HCT116 (cell line): ENCODE data around the gene SHC2. TPM values are rescaled to one million over a fixed set of nuclear protein-coding genes. Genes with fewer than 3 reads are reported as not detected.

Source experiments
- ATAC-seq: fragments of 200-7000 bp; cut with Tn5 transposase; 2 replicates; pipeline ENCODE4 v1.9.1; 2020; ENCODE audit warnings: mild to moderate bottlenecking, moderate library complexity
- BruUV-seq: library from RNA; stranded (reverse); fragments of 400-500 nt; replicated peaks from 2 replicates; lab custom pipeline; 2021; lab: Mats Ljungman, UMichigan
- CTCF ChIA-PET: fragments of 300-600 bp; sonication (Branson Sonifier 250); formaldehyde crosslinking; loops from one replicate; lab custom pipeline; 2021; ENCODE audit warnings: antibody characterized with exemption; lab: Charles Lee
- POLR2A ChIA-PET: fragments of 300-600, 350-600 bp; sonication (Branson Sonifier 250); formaldehyde crosslinking; loops from one replicate; lab custom pipeline; 2021; ENCODE audit warnings: antibody characterized with exemption; lab: Charles Lee
- RAD21 ChIA-PET, 2 experiments: fragments of 300-600 bp; sonication (Branson Sonifier 250); formaldehyde crosslinking; loops; one replicate each; lab custom pipeline; 2023; ENCODE audit warnings: low total read pairs in 2 of 2; ENCODE audit not compliant: uncharacterized antibody in 2 of 2, unreplicated experiment in 2 of 2, low non-redundant PET in 1 of 2; lab: Charles Lee
- DNase-seq: peaks from one replicate; pipeline ENCODE4 v3.0.0-alpha.2; 2010; ENCODE audit warnings: low read depth, low spot score
- H2AFZ ChIP-seq: fragments of 200-600 bp; shearing (Covaris generic), sonication (generic); 2 replicates; pipeline ENCODE4 v1.6.1; 2017; ENCODE audit warnings: low read depth, mixed run types, mixed read lengths, antibody characterized with exemption, low read length; ENCODE audit not compliant: poor library complexity, severe bottlenecking
- H3K27ac ChIP-seq: 2 replicates; pipeline ENCODE4 v1.5.1; 2012; ENCODE audit warnings: low read depth, low read length
- H3K27me3 ChIP-seq: fragments of 200-600 bp; sonication (generic); 2 replicates; pipeline ENCODE4 v1.6.1; 2016; ENCODE audit warnings: mixed run types, low read length, mixed read lengths; ENCODE audit not compliant: insufficient read depth
- H3K36me3 ChIP-seq, 2 experiments: fragments of 200-500 bp in 1 of 2; fragments of 200-600 bp in 1 of 2; sonication (Bioruptor generic) in 1 of 2; sonication (generic) in 1 of 2; 2 replicates each; pipeline versions ENCODE4 v1.5.1 to v1.6.1; 2014 to 2016; ENCODE audit warnings: low read length in 2 of 2, inconsistent platforms in 1 of 2, mixed read lengths in 1 of 2, mixed run types in 1 of 2; ENCODE audit not compliant: insufficient read depth in 2 of 2, control insufficient read depth in 1 of 2
- H3K4me1 ChIP-seq, 2 experiments: fragments of 200-600 bp in 1 of 2; sonication (generic) in 1 of 2; 2 replicates each; pipeline versions ENCODE4 v1.5.1 to v1.6.1; 2012 to 2017; ENCODE audit warnings: low read length in 2 of 2, inconsistent platforms in 1 of 2, mild to moderate bottlenecking in 1 of 2, mixed read lengths in 1 of 2, mixed run types in 1 of 2, moderate library complexity in 1 of 2; ENCODE audit not compliant: insufficient read depth in 2 of 2, control insufficient read depth in 1 of 2
- H3K4me2 ChIP-seq: fragments of 200-600 bp; sonication (generic); 2 replicates; pipeline ENCODE4 v1.6.1; 2017; ENCODE audit warnings: mixed run types, low read length, mixed read lengths
- H3K4me3 ChIP-seq, 2 experiments: fragments of 200-600 bp in 1 of 2; sonication (generic) in 1 of 2; replicated peaks in 1 of 2; 2 replicates each; pipeline ENCODE4 v1.5.1; 2011 to 2016; ENCODE audit warnings: low read length in 2 of 2, control low read depth in 1 of 2, low read depth in 1 of 2, mild to moderate bottlenecking in 1 of 2, mixed read lengths in 1 of 2, mixed run types in 1 of 2
- H3K79me2 ChIP-seq: fragments of 200-600 bp; sonication (generic); 2 replicates; pipeline ENCODE4 v1.6.1; 2017; ENCODE audit warnings: mild to moderate bottlenecking, mixed run types, low read length, moderate library complexity, mixed read lengths; ENCODE audit not compliant: insufficient read depth
- H3K9ac ChIP-seq: fragments of 200-600 bp; sonication (generic); 2 replicates; pipeline ENCODE4 v1.6.1; 2016; ENCODE audit warnings: low read length, mixed read lengths
- H3K9me2 ChIP-seq: fragments of 200-600 bp; sonication (generic), shearing (Covaris generic); 2 replicates; pipeline ENCODE4 v1.6.1; 2017; ENCODE audit warnings: mixed run types, mild to moderate bottlenecking, moderate library complexity; ENCODE audit not compliant: insufficient read depth
- H3K9me3 ChIP-seq, 2 experiments: fragments of 200-500 bp in 1 of 2; fragments of 200-600 bp in 1 of 2; sonication (Bioruptor generic) in 1 of 2; sonication (generic) in 1 of 2; 2 replicates each; pipeline ENCODE4 v1.6.1; 2014 to 2017; ENCODE audit warnings: low read length in 2 of 2, mixed read lengths in 2 of 2, inconsistent platforms in 1 of 2, low read depth in 1 of 2, mild to moderate bottlenecking in 1 of 2, mixed run types in 1 of 2, moderate library complexity in 1 of 2; ENCODE audit not compliant: control insufficient read depth in 1 of 2, insufficient read depth in 1 of 2
- H4K20me1 ChIP-seq: fragments of 200-600 bp; sonication (generic), shearing (Covaris generic); 2 replicates; pipeline ENCODE4 v1.6.1; 2017; ENCODE audit warnings: mixed run types, mild to moderate bottlenecking, moderate library complexity; ENCODE audit not compliant: insufficient read depth
- CBX3 ChIP-seq: IDR thresholded peaks from 2 replicates; pipeline ENCODE4 v1.6.1; 2012; ENCODE audit warnings: low read depth
- CTCF ChIP-seq, 3 experiments: fragments of 200-600 bp in 1 of 3; sonication (generic) in 1 of 3; IDR thresholded peaks in 2 of 3; conservative IDR thresholded peaks in 1 of 3; 2 replicates each; pipeline ENCODE4 v1.5.1; 2012 to 2017; ENCODE audit warnings: low read depth in 2 of 3, low read length in 2 of 3, antibody characterized with exemption in 1 of 3, borderline replicate concordance in 1 of 3, control low read depth in 1 of 3, mild to moderate bottlenecking in 1 of 3, mixed read lengths in 1 of 3, mixed run types in 1 of 3, moderate library complexity in 1 of 3; ENCODE audit not compliant: insufficient read depth in 1 of 3
- EZH2phosphoT487 ChIP-seq: fragments of 200-600 bp; IDR thresholded peaks from 2 replicates; pipeline ENCODE4 v1.6.1; 2018; ENCODE audit warnings: antibody characterized with exemption, borderline replicate concordance
- JUND ChIP-seq: IDR thresholded peaks from 2 replicates; pipeline ENCODE4 v1.6.1; 2012
- MAX ChIP-seq: IDR thresholded peaks from 2 replicates; pipeline ENCODE4 v1.6.1; 2012
- POLR2A ChIP-seq: IDR thresholded peaks from 2 replicates; pipeline ENCODE4 v1.7.0; 2011; ENCODE audit warnings: borderline replicate concordance; ENCODE audit not compliant: insufficient read depth, insufficient read length; ENCODE audit errors: extremely low read depth
- RAD21 ChIP-seq: IDR thresholded peaks from 2 replicates; pipeline ENCODE4 v1.6.1; 2012; ENCODE audit warnings: low read depth, mild to moderate bottlenecking
- SP1 ChIP-seq: IDR thresholded peaks from 2 replicates; pipeline ENCODE4 v1.6.1; 2012; ENCODE audit warnings: low read depth
- TCF7L2 ChIP-seq: IDR thresholded peaks from 2 replicates; pipeline ENCODE4 v1.7.0; 2011; ENCODE audit warnings: borderline replicate concordance, inconsistent platforms; ENCODE audit not compliant: insufficient read depth, insufficient read length; ENCODE audit errors: extremely low read depth
- YY1 ChIP-seq: IDR thresholded peaks from 2 replicates; pipeline ENCODE4 v1.6.1; 2011; ENCODE audit warnings: low read length, low read depth, moderate library complexity, mild to moderate bottlenecking; ENCODE audit not compliant: insufficient replicate concordance; ENCODE audit errors: extremely low read depth
- ZFX ChIP-seq: fragments of 450-650 bp; IDR thresholded peaks from 2 replicates; pipeline ENCODE4 v1.6.1; 2017
- intact Hi-C: fragments of 100-400 bp; cut with micrococcal nuclease; formaldehyde crosslinking; loops from 2 replicates; pipeline ENCODE4 v1.10.0; 2022
- total RNA-seq: library from RNA; stranded (reverse); gene quantifications from one replicate; pipeline ENCODE4 v1.2.1, GENCODE V29; 2021; ENCODE audit not compliant: unreplicated experiment
- TF ChIP-seq, protein P1 (sequence below): IDR thresholded peaks from 2 replicates; pipeline ENCODE4 v1.6.1; 2011; ENCODE audit warnings: mild to moderate bottlenecking, low read length, moderate library complexity; ENCODE audit not compliant: insufficient replicate concordance; ENCODE audit errors: extremely low read depth

Gene SHC2
- total RNA-seq, 1 experiment from 2014 or later: 2.5 TPM

GRCh38 chr19:464208-464545 is 3.3 kb upstream of the SHC2 start:
- ChIA-PET POLR2A (no interaction called here), RAD21 (no interaction called here), CTCF (no interaction called here)
- no peak overlapping the region for H3K4me2 ChIP-seq
- no peaks in the 10 kb centered on the region for H3K27me3 ChIP-seq
- no peak overlapping the region for H3K4me3 ChIP-seq
- H2AFZ ChIP-seq: no peak overlapping the region
- no peak overlapping the region for H3K9ac ChIP-seq
- H4K20me1 ChIP-seq: no peaks in the 10 kb centered on the region
- H3K9me2 ChIP-seq: no peaks in the 10 kb centered on the region
- H3K9me3 ChIP-seq: no peaks in the 10 kb centered on the region
- no TSS peak for BruUV-seq
- H3K27ac ChIP-seq: no peak overlapping the region
- no peaks in the 10 kb centered on the region for H3K79me2 ChIP-seq
- intact Hi-C loops: no loop called here
- TF ChIP-seq RAD21: no peak
- TF ChIP-seq CBX3: no peak
- TF ChIP-seq POLR2A: no peak
- TF ChIP-seq EZH2phosphoT487: no peak
- no peak for TF ChIP-seq CTCF (IDR thresholded peaks at IDR 0.05 in 2 of 3, conservative IDR thresholded peaks at IDR 0.05 in 1 of 3; ENCODE audit: borderline replicate concordance in 1 of 3, insufficient read depth in 1 of 3, low read depth in 2 of 3, low read length in 2 of 3)
- TF ChIP-seq YY1: no peak
- no peak for ATAC-seq
- peaks cover 7 to 24% of the 10 kb centered on the region in 2 experiments; a peak in 3 of 4 replicates for H3K4me1 ChIP-seq
- no peaks in the 10 kb centered on the region for H3K36me3 ChIP-seq
- no peak for DNase-seq

GRCh38 chr19:463483-464207 is 2.8 kb upstream of the SHC2 start:
- no peak overlapping the region for H3K4me3 ChIP-seq
- H3K79me2 ChIP-seq: no peaks in the 10 kb centered on the region
- H3K4me2 ChIP-seq: no peak overlapping the region
- H3K27me3 ChIP-seq: no peaks in the 10 kb centered on the region
- no peaks in the 10 kb centered on the region for H3K9me2 ChIP-seq
- BruUV-seq: no TSS peak
- peaks cover 7 to 24% of the 10 kb centered on the region in 2 experiments; a peak in 3 of 4 replicates for H3K4me1 ChIP-seq
- POLR2A ChIA-PET: no interaction called here
- ATAC-seq (no peak), DNase-seq (no peak)
- intact Hi-C loops: no loop called here
- H3K9ac ChIP-seq: no peak overlapping the region
- CTCF ChIA-PET: no interaction called here
- H3K9me3 ChIP-seq: no peaks in the 10 kb centered on the region
- RAD21 ChIA-PET: no interaction called here
- no peak overlapping the region for H2AFZ ChIP-seq
- no peak overlapping the region for H3K27ac ChIP-seq
- H4K20me1 ChIP-seq: no peaks in the 10 kb centered on the region
- H3K36me3 ChIP-seq: no peaks in the 10 kb centered on the region
- TF ChIP-seq CTCF (IDR thresholded peaks at IDR 0.05 in 2 of 3, conservative IDR thresholded peaks at IDR 0.05 in 1 of 3; ENCODE audit: borderline replicate concordance in 1 of 3, insufficient read depth in 1 of 3, low read depth in 2 of 3, low read length in 2 of 3) (no peak), JUND (no peak), TCF7L2 (no peak), MAX (no peak), ZFX (no peak), SP1 (no peak), POLR2A (no peak)
- TF ChIP-seq, protein P1, sequence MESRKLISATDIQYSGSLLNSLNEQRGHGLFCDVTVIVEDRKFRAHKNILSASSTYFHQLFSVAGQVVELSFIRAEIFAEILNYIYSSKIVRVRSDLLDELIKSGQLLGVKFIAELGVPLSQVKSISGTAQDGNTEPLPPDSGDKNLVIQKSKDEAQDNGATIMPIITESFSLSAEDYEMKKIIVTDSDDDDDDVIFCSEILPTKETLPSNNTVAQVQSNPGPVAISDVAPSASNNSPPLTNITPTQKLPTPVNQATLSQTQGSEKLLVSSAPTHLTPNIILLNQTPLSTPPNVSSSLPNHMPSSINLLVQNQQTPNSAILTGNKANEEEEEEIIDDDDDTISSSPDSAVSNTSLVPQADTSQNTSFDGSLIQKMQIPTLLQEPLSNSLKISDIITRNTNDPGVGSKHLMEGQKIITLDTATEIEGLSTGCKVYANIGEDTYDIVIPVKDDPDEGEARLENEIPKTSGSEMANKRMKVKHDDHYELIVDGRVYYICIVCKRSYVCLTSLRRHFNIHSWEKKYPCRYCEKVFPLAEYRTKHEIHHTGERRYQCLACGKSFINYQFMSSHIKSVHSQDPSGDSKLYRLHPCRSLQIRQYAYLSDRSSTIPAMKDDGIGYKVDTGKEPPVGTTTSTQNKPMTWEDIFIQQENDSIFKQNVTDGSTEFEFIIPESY: no peak
